Neuronal stem cell (in vitro differentiated cells): Measurements from ENCODE around the gene RAP2A.

Experiments used
- DNase-seq: peaks from one replicate; pipeline ENCODE4 v3.0.0-alpha.2; 2013; ENCODE audit warnings: low spot score
- H2AFZ ChIP-seq: one replicate; pipeline ENCODE4 v1.6.1; 2013; ENCODE audit warnings: mild to moderate bottlenecking, low read length, inconsistent platforms
- H2AK5ac ChIP-seq: 2 replicates; pipeline ENCODE4 v1.6.1; 2013; ENCODE audit warnings: low read depth, mild to moderate bottlenecking, inconsistent platforms, low read length, moderate library complexity, mixed read lengths
- H2BK120ac ChIP-seq: 2 replicates; pipeline ENCODE4 v1.6.1; 2013; ENCODE audit warnings: low read depth, mild to moderate bottlenecking, inconsistent platforms, low read length, moderate library complexity, mixed read lengths
- H2BK12ac ChIP-seq: one replicate; pipeline ENCODE4 v1.6.1; 2013; ENCODE audit warnings: low read length, inconsistent platforms
- H2BK15ac ChIP-seq: 2 replicates; pipeline ENCODE4 v1.6.1; 2013; ENCODE audit warnings: mild to moderate bottlenecking, low read length, inconsistent platforms, mixed read lengths
- H2BK5ac ChIP-seq: one replicate; pipeline ENCODE4 v1.6.1; 2013; ENCODE audit warnings: inconsistent platforms, mild to moderate bottlenecking, low read length, moderate library complexity
- H3K14ac ChIP-seq: one replicate; pipeline ENCODE4 v1.6.1; 2013; ENCODE audit warnings: low read length, inconsistent platforms
- H3K18ac ChIP-seq: 2 replicates; pipeline ENCODE4 v1.6.1; 2013; ENCODE audit warnings: low read length, inconsistent platforms
- H3K23ac ChIP-seq: 2 replicates; pipeline ENCODE4 v1.6.1; 2013; ENCODE audit warnings: low read depth, mild to moderate bottlenecking, mixed read lengths, low read length, inconsistent platforms; ENCODE audit not compliant: poor library complexity
- H3K27ac ChIP-seq: replicated peaks from 3 replicates; pipeline ENCODE4 v1.5.1; 2013; ENCODE audit warnings: low read length, inconsistent platforms
- H3K27me3 ChIP-seq, 3 experiments: 2 replicates each; pipeline ENCODE4 v1.6.1; 2013; ENCODE audit warnings: low read length in 3 of 3, mild to moderate bottlenecking in 2 of 3, inconsistent platforms in 1 of 3, low read depth in 1 of 3, mixed read lengths in 1 of 3, moderate library complexity in 1 of 3; ENCODE audit not compliant: control insufficient read depth in 3 of 3, insufficient read depth in 3 of 3
- H3K36me3 ChIP-seq, 2 donors: replicated peaks in 1 of 2; 2 replicates each; pipeline ENCODE4 v1.6.1; 2013; ENCODE audit warnings: low read length in 2 of 2; ENCODE audit not compliant: control insufficient read depth in 2 of 2, insufficient read depth in 2 of 2
- H3K4ac ChIP-seq: 2 replicates; pipeline ENCODE4 v1.6.1; 2013; ENCODE audit warnings: inconsistent platforms, mild to moderate bottlenecking, low read length, moderate library complexity
- H3K4me1 ChIP-seq, 2 donors: 1 replicate in 1 of 2; 2 replicates in 1 of 2; pipeline ENCODE4 v1.6.1; 2013; ENCODE audit warnings: low read length in 2 of 2, low read depth in 1 of 2; ENCODE audit not compliant: control insufficient read depth in 2 of 2, insufficient read depth in 1 of 2
- H3K4me2 ChIP-seq: one replicate; pipeline ENCODE4 v1.6.1; 2013; ENCODE audit warnings: mild to moderate bottlenecking, low read length, inconsistent platforms; ENCODE audit not compliant: insufficient read depth, poor library complexity, severe bottlenecking
- H3K4me3 ChIP-seq, 2 donors: 2 replicates each; pipeline ENCODE4 v1.5.1; 2013; ENCODE audit warnings: low read length in 2 of 2, mild to moderate bottlenecking in 2 of 2, inconsistent platforms in 1 of 2, moderate library complexity in 1 of 2
- H3K79me1 ChIP-seq: one replicate; pipeline ENCODE4 v1.6.1; 2013; ENCODE audit warnings: low read depth, mild to moderate bottlenecking, inconsistent platforms, low read length, moderate library complexity
- H3K9ac ChIP-seq: one replicate; pipeline ENCODE4 v1.6.1; 2013; ENCODE audit warnings: mild to moderate bottlenecking, low read depth, low read length, inconsistent platforms; ENCODE audit not compliant: poor library complexity
- H3K9me3 ChIP-seq, 2 donors: replicated peaks in 1 of 2; 2 replicates each; pipeline versions ENCODE3 to v1.6.1; 2013; ENCODE audit warnings: low read length in 2 of 2, mild to moderate bottlenecking in 2 of 2, inconsistent platforms in 1 of 2, low read depth in 1 of 2, mixed read lengths in 1 of 2, moderate library complexity in 1 of 2; ENCODE audit not compliant: control insufficient read depth in 2 of 2, insufficient read depth in 1 of 2
- H4K8ac ChIP-seq: one replicate; pipeline ENCODE4 v1.6.1; 2013; ENCODE audit warnings: low read depth, mild to moderate bottlenecking, inconsistent platforms, low read length, moderate library complexity
- H4K91ac ChIP-seq: one replicate; pipeline ENCODE4 v1.6.1; 2013; ENCODE audit warnings: low read length, low read depth, mild to moderate bottlenecking, inconsistent platforms; ENCODE audit not compliant: poor library complexity
- WGBS, 2 donors: extraction: QIAGEN DNeasy Blood & Tissue Kit; methylation state at CpG; one replicate each; pipeline ENCODE4 v1.1.7; 2013; ENCODE audit warnings: missing lambda C conversion rate in 2 of 2, mixed read lengths in 1 of 2; ENCODE audit not compliant: insufficient read length in 2 of 2, insufficient replicate concordance in 1 of 2; ENCODE audit errors: extremely low coverage in 2 of 2; 5-methylcytosine and 5-hydroxymethylcytosine counted together

RAP2A gene

DNA sequence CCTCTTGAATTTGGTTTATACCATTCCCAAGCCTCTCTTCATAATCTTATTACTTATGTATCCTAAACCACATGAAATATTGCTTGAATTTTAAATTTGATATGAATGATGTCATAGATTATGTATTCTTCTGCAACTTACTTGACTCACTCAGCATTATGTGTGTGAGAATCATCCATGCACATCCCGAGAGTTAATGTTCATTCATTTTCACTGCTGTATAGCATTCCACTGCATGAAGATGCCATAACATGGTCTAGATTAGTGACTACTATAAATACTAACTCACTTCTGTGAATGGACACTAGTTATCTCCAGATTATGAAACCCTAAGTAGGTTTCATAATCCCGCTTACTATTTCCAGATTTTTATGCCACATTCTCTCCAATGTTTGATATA lies 25.0 kb upstream of the RAP2A start:
- Histone ChIP-seq H4K8ac (no peak overlapping the region), H2BK120ac (no peak overlapping the region), H3K79me1 (no peaks in the 10 kb centered on the region), H2AFZ (no peak overlapping the region), H3K36me3 (no peaks in the 10 kb centered on the region), H3K18ac (no peak overlapping the region), H2BK5ac (no peak overlapping the region), H3K4me1 (no peaks in the 10 kb centered on the region), H3K27me3 (no peaks in the 10 kb centered on the region), H3K14ac (no peak overlapping the region), H3K4ac (no peak overlapping the region), H3K9me3 (no peaks in the 10 kb centered on the region), H2BK12ac (no peak overlapping the region), H3K23ac (no peak overlapping the region), H4K91ac (no peak overlapping the region), H3K4me3 (no peak overlapping the region), H3K9ac (no peak overlapping the region), H2BK15ac (no peak overlapping the region), H3K27ac (no peak overlapping the region), H2AK5ac (no peak overlapping the region), H3K4me2 (no peak overlapping the region)
- no CpG with 5 or more reads among the region's 2 CpGs for WGBS, 2 donors
- DNase-seq = no peak

DNA sequence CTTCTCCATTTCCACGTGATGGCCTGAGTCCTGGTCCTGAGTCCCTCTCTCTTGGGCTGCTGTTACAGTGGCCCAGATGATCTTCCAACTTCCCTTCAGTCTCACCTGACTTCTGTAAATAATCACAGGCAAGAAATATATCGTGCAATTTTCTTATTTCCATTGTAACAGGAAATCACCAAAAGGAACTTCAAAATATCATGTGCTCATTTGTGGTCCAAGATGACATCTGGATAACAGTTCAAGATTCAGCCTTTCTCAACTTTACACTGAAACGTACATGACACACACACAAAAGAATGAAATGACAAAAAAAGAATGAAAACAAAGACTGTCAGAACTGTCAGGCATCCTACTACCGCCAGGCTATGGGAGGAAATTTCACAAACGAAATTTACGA lies 22.0 kb upstream of the RAP2A start:
- no peak for DNase-seq
- Histone ChIP-seq H3K79me1 (no peaks in the 10 kb centered on the region), H2BK120ac (no peak overlapping the region), H3K27ac (no peak overlapping the region), H2AFZ (no peak overlapping the region), H2BK15ac (no peak overlapping the region), H3K36me3 (no peaks in the 10 kb centered on the region), H3K9me3 (no peaks in the 10 kb centered on the region), H3K4me1 (no peaks in the 10 kb centered on the region), H3K14ac (no peak overlapping the region), H3K4ac (no peak overlapping the region), H2BK12ac (no peak overlapping the region), H2AK5ac (no peak overlapping the region), H3K4me3 (no peak overlapping the region), H3K23ac (no peak overlapping the region), H3K18ac (no peak overlapping the region), H2BK5ac (no peak overlapping the region), H3K4me2 (no peak overlapping the region), H3K9ac (no peak overlapping the region), H4K8ac (no peak overlapping the region), H4K91ac (no peak overlapping the region), H3K27me3 (no peaks in the 10 kb centered on the region)
- WGBS, 2 donors = no CpG with 5 or more reads among the region's 6 CpGs

DNA sequence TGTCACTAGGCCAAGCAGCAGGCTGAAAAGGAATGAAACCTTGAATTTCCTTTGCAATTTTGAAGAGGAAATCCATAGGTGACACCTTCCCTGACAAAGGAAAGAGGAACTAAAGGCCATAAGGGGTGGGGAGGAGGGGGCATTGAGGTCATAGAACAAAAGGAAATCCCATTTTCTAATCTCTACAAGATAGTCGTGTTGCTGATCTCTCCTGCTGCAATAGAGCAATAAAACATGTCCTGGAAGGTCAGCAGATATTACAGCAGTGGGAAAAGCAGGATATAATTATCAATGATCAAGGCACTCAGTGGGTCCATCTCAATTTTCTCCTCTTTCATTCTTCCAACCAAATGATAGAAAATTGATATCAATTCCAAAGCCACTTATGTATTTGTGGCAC lies 20.3 kb upstream of the RAP2A start:
- no peak overlapping the region for H2AK5ac ChIP-seq
- no peak overlapping the region for H3K4me3 ChIP-seq
- H4K91ac ChIP-seq = no peak overlapping the region
- no peaks in the 10 kb centered on the region for H3K9me3 ChIP-seq
- H3K27ac ChIP-seq = no peak overlapping the region
- H4K8ac ChIP-seq = no peak overlapping the region
- no peak overlapping the region for H3K4me2 ChIP-seq
- H3K18ac ChIP-seq = no peak overlapping the region
- no peak overlapping the region for H2BK12ac ChIP-seq
- H3K79me1 ChIP-seq = no peaks in the 10 kb centered on the region
- H3K36me3 ChIP-seq = no peaks in the 10 kb centered on the region
- DNase-seq = no peak
- H2AFZ ChIP-seq = no peak overlapping the region
- H3K27me3 ChIP-seq = no peaks in the 10 kb centered on the region
- H3K14ac ChIP-seq = no peak overlapping the region
- no peak overlapping the region for H3K4ac ChIP-seq
- no peak overlapping the region for H3K9ac ChIP-seq
- H3K4me1 ChIP-seq = no peaks in the 10 kb centered on the region
- no peak overlapping the region for H2BK15ac ChIP-seq
- no peak overlapping the region for H2BK120ac ChIP-seq
- no CpG with 5 or more reads among the region's 1 CpG for WGBS, 2 donors
- H3K23ac ChIP-seq = no peak overlapping the region
- no peak overlapping the region for H2BK5ac ChIP-seq

DNA sequence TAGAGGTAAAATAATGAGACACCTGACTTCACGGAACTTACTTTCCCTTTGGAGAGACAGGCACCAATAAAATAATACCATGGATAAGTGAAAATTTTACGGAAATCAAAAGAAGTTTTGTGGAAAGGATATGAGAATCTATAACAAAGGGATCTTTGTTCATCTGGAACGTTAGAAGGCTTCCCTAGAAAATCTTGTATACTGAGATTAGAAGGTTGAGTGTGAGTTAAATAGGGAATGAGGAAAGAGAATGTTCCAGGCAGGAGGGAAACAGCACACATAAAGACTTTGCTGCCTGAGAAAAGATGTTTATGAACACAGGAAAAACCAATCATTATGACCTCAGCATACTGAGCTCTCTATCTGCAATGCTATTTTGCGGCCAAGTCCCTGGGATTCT lies 19.6 kb upstream of the RAP2A start:
- Histone ChIP-seq H3K9ac (no peak overlapping the region), H3K4ac (no peak overlapping the region), H3K14ac (no peak overlapping the region), H3K27me3 (no peaks in the 10 kb centered on the region), H2AK5ac (no peak overlapping the region), H3K4me2 (no peak overlapping the region), H4K91ac (no peak overlapping the region), H3K4me3 (no peak overlapping the region), H3K4me1 (no peaks in the 10 kb centered on the region), H3K9me3 (no peaks in the 10 kb centered on the region), H3K27ac (no peak overlapping the region), H2BK120ac (no peak overlapping the region), H2BK12ac (no peak overlapping the region), H3K18ac (no peak overlapping the region), H4K8ac (no peak overlapping the region), H2BK15ac (no peak overlapping the region), H2AFZ (no peak overlapping the region), H3K79me1 (no peaks in the 10 kb centered on the region), H3K36me3 (no peaks in the 10 kb centered on the region), H3K23ac (no peak overlapping the region), H2BK5ac (no peak overlapping the region)
- no CpG with 5 or more reads among the region's 4 CpGs for WGBS, 2 donors
- no peak for DNase-seq
